ENCODE results near the gene ZNF785. TPM values are rescaled to one million over a fixed set of nuclear protein-coding genes. Genes with fewer than 3 reads are reported as not detected.

The ZNF785 gene
- total RNA-seq, 1 experiment from 2014 or later = 18.8 TPM

DNA sequence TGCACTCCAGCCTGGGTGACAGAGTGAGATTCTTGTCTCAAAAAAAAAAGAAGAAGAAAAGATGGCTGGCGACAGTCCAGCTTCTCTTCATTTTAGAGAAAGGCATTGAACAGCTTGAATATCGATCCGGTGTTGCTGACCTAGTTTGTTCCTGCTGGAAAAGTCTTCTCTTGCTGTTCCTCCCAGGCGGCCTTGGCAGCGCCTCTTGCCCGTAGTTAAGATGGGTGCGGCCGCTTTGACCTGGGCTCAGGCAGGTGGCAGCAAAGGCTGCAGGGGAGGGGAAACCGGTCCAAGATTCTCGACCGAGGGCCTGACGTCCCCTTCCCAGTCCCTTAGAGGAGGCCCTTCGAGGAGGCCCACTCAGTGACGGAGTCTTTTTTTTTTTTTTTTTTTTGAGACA lies 23.5 kb downstream of the ZNF785 start:
- no peak overlapping the region for H3K9ac ChIP-seq (ENCODE audit: extremely low read depth, insufficient read length, low read length)
- no peaks in the 10 kb centered on the region for H3K9me3 ChIP-seq (ENCODE audit: control insufficient read depth, low read depth, low read length)
- no peak overlapping the region for H3K18ac ChIP-seq (ENCODE audit: insufficient read length, low read depth, low read length)
- H3K27ac Mint-ChIP-seq = no peak overlapping the region
- no CpG with 5 or more reads among the region's 14 CpGs for WGBS (ENCODE audit: extremely low coverage, insufficient read length, low lambda C conversion rate)
- H3K36me3 Mint-ChIP-seq (ENCODE audit: insufficient read depth in 1 of 3, low read depth in 3 of 3) = no peaks in the 10 kb centered on the region; a peak in 1 of 7 replicates
- H2AFZ ChIP-seq (ENCODE audit: low read length) = no peak overlapping the region
- no peak overlapping the region for H3K27ac ChIP-seq (ENCODE audit: insufficient read length, low read depth, low read length)
- H2BK12ac ChIP-seq (ENCODE audit: insufficient read length, low read depth, low read length) = no peak overlapping the region
- no peak overlapping the region for H2AK5ac ChIP-seq (ENCODE audit: insufficient read length, low read length)
- no peaks in the 10 kb centered on the region for H3K4me1 ChIP-seq (ENCODE audit: insufficient read depth, low read length)
- no peak overlapping the region for H2BK20ac ChIP-seq (ENCODE audit: low read depth, low read length, poor library complexity, severe bottlenecking)
- H4K8ac ChIP-seq (replicated peaks; ENCODE audit: insufficient read length, low read depth, low read length) = no peak overlapping the region
- H2BK15ac ChIP-seq (ENCODE audit: low read depth, low read length) = no peak overlapping the region
- no peak overlapping the region for H4K91ac ChIP-seq (ENCODE audit: insufficient read length, low read depth, low read length)
- H3K9me3 Mint-ChIP-seq = no peaks in the 10 kb centered on the region
- no peaks in the 10 kb centered on the region for H4K20me1 ChIP-seq (ENCODE audit: control insufficient read depth, insufficient read depth, insufficient read length)
- H3K27me3 Mint-ChIP-seq (ENCODE audit: low read depth) = peaks cover 9% of the 10 kb centered on the region
- no peak overlapping the region for H3K23ac ChIP-seq (ENCODE audit: insufficient read length, low read depth, low read length)
- no peak overlapping the region for H3K56ac ChIP-seq (ENCODE audit: insufficient read length, low read depth, low read length)
- H3K27me3 ChIP-seq (ENCODE audit: insufficient read depth, low read length) = no peaks in the 10 kb centered on the region
- H3T11ph ChIP-seq (ENCODE audit: low read length) = no peak overlapping the region
- H3K4me2 ChIP-seq (ENCODE audit: insufficient read depth, insufficient read length, low read length) = no peak overlapping the region
- H3K4me1 Mint-ChIP-seq = peaks cover 8 to 25% of the 10 kb centered on the region in 2 experiments
- H2BK5ac ChIP-seq (ENCODE audit: insufficient read length, low read length) = no peak overlapping the region
- TF ChIP-seq, protein P1, sequence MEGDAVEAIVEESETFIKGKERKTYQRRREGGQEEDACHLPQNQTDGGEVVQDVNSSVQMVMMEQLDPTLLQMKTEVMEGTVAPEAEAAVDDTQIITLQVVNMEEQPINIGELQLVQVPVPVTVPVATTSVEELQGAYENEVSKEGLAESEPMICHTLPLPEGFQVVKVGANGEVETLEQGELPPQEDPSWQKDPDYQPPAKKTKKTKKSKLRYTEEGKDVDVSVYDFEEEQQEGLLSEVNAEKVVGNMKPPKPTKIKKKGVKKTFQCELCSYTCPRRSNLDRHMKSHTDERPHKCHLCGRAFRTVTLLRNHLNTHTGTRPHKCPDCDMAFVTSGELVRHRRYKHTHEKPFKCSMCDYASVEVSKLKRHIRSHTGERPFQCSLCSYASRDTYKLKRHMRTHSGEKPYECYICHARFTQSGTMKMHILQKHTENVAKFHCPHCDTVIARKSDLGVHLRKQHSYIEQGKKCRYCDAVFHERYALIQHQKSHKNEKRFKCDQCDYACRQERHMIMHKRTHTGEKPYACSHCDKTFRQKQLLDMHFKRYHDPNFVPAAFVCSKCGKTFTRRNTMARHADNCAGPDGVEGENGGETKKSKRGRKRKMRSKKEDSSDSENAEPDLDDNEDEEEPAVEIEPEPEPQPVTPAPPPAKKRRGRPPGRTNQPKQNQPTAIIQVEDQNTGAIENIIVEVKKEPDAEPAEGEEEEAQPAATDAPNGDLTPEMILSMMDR (conservative IDR thresholded peaks at IDR 0.05) = no peak
- no peak overlapping the region for H2BK120ac ChIP-seq (ENCODE audit: low read depth, low read length, poor library complexity, severe bottlenecking)
- no peaks in the 10 kb centered on the region for H3K79me1 ChIP-seq (ENCODE audit: insufficient read depth, low read depth, low read length, poor library complexity, severe bottlenecking)
- no peaks in the 10 kb centered on the region for H3K79me2 ChIP-seq (ENCODE audit: insufficient read depth, low read length)
- DNase-seq = no peak
- no peak overlapping the region for H4K5ac ChIP-seq (ENCODE audit: insufficient read length, low read depth, low read length)
- H3K23me2 ChIP-seq (ENCODE audit: insufficient read length, low read depth, low read length, poor library complexity, severe bottlenecking) = peaks cover 8% of the 10 kb centered on the region
- H3K4me3 Mint-ChIP-seq = no peak overlapping the region
- no peak overlapping the region for H3K4ac ChIP-seq (ENCODE audit: low read depth, low read length)
- H3K14ac ChIP-seq (ENCODE audit: insufficient read depth, low read length) = no peak overlapping the region
